HG02642 (cell line): ENCODE results near the gene RBM7.

Experiments used
- ATAC-seq: cut with Tn5 transposase; IDR thresholded peaks from one replicate; pipeline ENCODE4 v1.9.1; 2021; ENCODE audit warnings: mild to moderate bottlenecking; ENCODE audit not compliant: unreplicated experiment, poor library complexity

Gene RBM7, protein sequence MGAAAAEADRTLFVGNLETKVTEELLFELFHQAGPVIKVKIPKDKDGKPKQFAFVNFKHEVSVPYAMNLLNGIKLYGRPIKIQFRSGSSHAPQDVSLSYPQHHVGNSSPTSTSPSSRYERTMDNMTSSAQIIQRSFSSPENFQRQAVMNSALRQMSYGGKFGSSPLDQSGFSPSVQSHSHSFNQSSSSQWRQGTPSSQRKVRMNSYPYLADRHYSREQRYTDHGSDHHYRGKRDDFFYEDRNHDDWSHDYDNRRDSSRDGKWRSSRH

DNA sequence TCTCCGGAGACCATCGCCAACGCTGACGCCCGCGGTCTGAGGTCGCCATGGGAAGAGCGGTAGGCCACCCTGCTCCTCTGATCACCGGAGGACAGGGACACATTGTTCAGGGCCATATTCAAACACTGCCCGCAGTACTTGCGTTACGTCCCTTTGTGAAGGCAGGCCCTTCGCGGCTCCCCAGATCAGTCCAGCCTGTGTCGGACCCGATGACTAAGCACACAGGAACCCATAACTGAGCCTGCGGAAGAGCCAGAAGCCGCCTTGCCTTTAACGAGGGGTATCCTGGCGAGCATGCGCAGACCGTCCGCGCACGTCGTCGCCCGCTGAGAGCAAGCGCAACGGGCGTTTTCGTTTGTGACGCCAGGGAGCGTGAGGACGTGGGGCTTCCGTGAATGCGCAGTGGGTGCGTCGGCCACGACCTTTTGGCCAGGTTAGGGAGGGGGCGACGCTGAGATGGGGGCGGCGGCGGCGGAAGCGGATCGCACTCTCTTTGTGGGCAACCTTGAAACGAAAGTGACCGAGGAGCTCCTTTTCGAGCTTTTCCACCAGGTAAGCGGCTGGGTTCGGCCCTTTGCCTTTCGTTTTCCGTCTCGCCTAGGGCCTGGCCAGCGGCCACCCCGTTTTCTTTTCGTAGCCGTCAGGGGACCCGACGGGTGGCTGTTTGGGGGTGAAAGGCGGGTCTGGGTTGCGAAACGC is at the start of gene RBM7, which contains the start of gene C11orf71:
Gene RBM7 (plus strand): TSS at position 451 of the 699 bp plus-strand sequence. CDS start 6 bp downstream, at position 457.
Gene C11orf71 (minus strand): TSS at position 296 of the 699 bp plus-strand sequence. CDS start 180 bp downstream, at position 116.
- peak; percentile 97 for ATAC-seq

DNA sequence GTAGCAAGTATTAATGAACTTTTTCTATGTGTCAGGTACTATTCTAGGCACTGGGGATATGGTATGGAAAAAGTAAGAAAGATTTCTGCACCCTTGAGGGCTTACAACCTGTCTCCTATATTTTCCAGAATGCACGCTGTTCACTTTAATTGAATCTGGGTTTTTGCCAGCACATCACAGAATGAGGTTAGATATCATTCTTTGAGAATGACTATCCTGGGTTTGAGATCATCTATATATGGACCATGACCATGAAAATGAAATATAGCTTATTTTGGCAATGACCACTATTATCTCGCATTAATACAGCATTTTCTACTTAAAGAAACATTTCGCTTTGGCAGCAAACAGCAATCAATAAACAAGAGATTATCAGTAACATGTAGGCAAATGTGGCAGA is 47.0 kb upstream of the RBM7 start:
- no peak for ATAC-seq

DNA sequence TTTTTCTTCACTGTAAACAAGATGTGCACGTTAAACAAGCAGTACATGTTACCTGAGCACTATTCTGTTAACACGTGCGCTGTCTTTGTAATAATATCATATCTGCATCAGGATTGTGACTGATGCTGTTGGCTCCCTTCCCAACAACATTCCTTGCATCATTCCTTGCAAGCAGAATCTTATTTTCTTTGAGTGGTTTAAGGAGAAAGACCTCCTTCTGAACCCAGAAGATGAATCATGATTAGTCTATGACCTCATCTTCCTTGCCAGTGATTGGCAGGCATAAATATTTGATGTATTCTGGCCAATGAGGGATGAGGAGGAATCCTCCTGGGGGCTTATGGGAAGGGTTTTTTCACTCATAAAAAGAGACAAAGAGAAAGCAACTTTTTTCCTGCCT is 46.4 kb upstream of the RBM7 start:
- ATAC-seq: no peak

DNA sequence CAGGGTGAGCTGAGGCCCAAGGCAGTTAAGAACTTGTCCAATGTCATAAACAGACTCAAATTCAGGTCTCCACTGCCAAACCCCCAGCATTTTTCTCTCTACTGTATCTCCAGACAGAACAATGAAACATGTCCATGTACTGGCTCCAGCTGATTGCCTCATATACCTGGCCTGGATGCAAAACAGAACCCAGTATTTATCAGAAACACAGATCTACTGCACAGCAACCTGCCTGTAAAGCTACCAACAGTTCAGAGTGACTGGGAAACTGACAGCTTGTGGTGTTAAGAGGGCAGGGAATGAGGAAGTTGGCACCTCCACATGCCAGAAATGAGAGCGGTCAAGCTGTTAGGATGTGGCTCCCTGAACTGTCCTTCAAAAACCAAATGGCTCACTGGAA is 41.8 kb upstream of the RBM7 start:
- no peak for ATAC-seq

DNA sequence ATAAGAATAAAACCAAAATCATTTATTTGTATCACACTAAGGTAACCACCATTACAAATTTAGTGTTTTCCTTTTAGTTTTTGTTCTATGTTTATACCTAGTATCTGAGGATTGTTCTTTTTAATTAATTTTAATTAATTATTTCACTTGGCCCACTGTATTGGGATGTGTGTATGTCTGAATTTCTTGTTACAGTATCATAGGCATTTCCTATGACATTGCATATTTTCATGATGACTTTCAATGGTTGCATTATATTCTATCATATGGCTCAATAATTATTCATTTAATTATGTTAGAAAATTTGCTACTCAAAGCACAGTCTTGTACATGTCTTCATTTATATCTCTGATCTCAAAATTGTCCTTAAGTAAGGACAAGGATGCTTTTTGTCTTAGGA is 41.1 kb upstream of the RBM7 start:
- no peak for ATAC-seq

DNA sequence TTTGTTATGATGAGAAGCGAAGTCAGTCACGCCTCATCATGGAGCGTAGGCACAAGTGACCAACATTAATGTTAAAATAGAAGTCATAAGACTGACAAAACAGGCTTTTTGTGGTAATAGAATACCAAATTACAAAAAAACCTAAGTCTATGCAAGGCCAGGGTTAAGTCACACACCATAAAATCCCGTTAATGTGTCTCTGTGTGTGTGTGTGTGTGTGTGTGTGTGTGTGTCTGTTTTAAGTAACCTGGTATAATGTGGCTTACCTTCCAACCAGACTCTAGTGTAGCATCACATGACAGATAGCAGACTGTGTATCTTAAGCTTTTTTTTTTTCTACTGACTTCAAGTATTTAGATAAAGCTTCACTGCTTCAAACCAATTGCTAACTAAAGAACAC is 38.1 kb upstream of the RBM7 start:
- ATAC-seq: no peak

DNA sequence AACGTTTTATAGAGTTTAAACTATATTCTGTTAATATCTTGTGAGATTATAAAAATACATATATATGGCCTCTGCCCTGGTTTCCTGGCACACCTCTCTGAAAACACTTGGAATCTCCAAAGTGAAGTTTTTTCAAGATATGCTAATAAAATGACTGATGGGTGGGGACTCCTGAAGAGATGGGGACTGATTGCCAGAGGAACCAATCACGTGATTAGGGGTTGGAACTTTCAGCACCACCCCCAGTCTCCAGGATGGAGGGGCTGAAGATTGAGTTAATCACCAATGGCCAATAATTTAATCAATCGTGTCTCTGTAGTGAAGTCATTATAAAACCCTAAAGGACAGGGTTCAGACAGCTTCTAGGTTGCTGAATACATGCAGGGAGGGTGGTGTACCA is 37.5 kb upstream of the RBM7 start:
- no peak for ATAC-seq

DNA sequence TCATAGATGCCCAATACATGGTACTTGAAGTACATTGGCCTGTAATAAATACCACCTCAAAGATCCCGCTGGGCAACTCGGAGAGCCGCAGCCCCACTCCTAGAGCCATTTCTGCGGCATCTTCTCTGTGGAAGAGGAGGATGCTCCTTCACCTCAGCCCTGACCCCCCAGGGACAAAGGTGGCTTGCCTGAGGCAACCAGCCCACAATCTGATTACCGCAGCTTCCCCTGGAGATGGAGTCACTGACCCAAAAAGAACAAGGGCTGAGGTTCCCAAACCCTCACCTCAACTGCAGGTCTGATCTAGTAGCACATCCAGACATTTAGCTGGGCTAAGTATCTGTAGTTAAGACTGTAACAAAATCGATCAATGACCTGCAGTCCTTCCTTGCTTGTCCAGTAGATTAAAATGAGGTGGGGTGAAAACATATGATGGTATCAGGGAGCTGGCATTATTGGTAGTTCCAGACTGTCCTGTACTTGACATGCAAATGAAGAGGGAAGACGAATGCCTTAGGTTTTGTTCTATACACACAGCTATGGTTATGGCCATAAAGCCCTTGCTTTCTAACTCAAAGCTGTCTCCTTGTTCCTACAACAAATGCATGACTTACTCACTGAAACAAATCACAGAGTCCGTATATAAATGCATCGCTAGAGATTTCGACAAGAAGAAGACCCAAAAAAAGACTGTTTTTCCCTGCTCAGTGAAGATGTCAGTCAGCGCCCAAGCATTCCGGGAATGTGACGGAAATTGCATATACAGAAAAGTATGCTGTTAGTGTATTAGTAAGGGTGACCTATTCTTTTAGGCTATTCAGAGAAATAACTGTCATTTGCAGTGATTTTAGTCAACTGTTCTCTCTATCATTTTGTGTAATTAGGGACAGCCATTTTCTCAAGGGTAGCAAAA is 33.9 kb upstream of the RBM7 start:
- no peak for ATAC-seq

DNA sequence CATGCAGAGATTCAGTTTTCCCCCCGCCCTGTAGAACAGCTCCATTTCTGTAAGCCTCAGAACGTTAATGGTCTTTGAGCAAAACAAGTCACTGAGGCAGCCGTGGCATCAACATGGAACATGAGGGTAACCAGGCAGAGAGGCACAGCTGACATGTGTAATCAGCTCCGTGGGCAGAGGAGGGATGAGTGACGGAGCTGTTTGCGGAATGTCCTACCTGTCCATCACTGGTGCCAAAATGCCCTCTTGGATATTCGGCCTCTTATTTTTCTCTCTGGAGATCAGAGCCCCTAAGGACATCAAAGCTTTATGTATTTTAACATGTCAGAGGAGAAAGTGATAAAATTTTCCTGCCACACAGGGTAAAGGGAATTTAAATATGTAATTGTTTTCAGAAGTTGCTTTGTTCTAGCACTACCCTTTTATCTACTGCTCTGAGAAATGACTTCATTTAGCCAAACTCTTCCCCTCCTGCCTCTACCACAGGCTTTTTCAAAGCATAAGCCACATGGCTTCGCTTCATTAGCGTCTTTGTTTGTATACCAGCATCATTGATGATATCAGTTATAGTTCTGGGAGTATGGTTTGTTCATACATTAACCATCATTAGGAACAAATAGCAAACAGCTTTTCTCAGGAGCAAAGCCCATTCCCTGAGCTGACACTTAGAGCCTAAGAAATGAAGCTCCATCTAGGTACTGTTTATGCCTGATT is 33.1 kb upstream of the RBM7 start:
- no peak for ATAC-seq

DNA sequence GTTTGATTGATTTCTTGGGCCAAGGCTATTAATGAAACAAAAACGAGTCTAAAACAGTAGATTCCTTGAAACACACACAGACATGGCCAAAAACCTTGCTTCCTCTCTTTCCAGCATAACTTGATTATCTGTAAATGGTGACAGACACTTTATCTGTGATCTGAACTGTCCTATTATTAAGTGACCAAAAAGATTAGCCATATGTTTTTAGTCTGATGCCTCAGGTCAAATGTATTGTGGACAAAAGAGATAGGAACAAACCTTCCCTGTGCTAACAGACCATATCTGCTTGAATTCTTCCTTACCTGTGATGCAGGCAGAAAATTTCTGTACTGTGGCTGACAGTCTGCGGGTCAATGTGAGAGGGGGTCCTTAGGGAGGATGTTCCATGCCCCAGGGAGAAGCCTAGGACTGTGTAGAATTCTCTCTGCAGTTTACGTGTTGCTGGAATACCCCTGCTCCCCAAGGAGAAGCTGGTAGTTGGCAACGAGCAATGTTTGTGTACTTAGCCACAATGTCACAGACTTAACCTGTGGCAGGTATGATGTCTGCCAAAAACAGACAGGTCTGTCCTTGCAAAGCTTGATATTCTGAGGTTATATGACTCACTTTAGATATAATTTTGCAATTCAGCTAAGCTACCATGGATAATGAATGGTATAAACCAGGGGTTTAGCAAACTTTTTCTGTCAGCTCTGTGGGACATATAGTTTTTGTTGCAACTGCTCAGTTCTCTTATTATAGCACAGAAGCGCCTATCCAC is 31.4 kb upstream of the RBM7 start:
- ATAC-seq: no peak

DNA sequence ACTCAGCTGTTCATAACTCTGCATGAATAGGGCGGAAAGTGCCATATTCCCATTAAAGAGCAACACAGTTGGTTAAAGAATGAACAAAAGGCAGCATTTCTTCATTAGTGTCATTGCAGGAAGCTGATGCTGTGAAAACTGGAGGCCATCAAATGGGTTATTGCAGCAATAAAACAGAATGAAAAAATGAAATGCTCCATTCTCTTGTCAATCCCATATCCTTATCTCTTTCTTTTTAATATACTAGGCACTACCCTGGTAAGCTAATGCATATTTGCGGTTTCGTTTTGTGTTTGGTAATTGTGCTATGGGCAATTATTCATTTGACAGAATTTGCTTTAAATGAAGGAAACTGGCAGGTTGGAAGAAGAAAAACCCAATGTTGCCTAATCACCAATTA is 25.4 kb upstream of the RBM7 start:
- ATAC-seq: no peak

DNA sequence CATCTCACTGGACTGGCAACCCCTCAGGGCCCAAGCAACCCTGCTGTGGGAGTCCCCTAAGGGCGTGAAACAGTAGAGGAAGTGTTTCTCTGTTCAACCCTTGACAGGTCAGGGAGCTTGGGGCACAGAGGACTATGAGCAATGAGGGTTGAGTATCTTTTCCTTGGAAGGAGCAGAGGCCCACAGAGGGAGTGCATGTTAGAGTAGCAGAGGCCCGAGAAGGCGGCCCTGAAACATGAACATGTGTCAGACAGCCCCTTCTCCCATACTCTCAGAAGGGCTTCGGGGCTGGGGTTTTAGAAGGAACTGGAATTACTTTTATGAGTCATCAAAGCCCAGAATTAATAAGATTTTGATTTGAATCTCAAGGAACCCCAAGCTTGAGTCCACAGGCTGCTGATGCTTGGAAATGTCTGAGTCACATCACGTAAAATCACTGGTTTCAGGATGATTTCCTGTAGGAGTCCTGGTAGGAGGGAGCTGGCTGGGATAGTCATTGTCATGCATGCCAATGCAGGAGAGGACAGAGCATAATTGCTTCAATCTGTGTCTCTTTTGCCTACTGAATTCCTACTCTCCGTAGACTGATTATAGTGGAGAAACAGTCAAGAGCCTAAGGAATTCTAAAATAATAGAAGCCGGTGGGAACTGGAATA is 22.7 kb upstream of the RBM7 start:
- no peak for ATAC-seq

DNA sequence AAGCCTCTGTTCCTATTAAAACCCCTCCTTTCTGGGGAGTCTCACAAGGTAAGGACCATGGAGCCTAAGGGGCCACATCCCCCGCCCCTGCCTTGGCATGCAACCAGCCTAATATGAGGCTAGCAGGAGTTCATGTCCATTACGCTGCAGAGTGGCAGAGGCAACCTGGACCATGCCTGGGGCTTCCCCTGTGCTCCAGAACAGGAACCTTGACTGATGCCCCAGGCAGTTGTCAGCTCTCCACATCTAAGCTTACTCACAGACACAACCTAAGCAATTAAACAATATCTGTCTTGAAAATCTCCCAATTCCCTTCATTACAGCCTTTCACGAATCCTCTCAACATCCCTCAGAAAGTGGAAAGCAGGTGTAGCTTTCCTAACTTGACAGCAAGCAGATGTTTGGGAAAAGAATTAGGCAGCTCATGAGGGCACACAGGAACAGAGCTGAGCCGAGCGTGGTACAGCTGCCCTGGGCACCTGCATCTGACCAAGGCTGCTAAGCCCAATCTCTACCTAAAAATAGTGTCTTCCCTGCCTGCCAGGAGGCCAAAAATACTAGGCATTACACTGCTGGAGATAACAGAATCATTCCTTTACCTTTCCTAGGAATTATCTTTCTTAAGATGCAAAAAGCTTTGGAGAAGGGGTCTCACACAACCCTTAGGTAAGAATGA is 20.9 kb upstream of the RBM7 start:
- no peak for ATAC-seq

DNA sequence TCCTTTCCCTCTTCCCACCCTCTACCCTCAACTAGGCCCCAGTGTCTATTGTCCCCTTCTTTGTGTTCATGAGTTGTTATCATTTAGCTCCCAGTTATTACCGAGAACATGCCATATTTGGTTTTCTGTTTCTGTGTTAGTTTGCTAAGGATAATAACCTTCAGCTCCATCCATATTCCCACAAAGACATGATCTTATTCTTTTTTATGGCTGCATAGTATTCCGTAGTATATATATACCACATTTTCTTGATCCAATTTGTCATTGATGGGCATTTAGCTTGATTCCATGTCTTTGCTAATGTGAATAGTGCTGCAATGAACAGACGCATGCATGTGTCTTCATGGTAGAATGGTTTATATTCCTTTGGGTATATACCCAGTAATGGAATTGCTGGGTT is 18.0 kb upstream of the RBM7 start:
- ATAC-seq: no peak

DNA sequence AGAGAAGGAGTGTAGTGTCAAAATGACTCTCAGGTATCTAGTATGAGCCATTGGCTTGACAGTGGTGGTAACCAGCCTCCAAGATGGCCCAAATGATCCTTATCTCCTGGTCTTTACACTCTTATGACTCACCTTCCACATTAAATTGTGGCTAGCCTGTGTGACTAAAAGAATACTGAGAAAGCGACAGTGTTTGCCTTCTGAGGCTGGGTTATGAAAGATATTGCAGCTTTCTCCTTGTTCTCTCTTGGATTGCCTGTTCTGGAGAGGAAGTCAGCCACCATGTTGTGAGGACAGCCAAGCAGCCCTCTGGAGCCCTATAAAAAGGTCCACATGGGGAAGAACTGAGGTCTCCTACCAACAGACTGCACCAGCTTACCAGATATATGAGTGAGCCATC is 16.0 kb upstream of the RBM7 start:
- no peak for ATAC-seq

DNA sequence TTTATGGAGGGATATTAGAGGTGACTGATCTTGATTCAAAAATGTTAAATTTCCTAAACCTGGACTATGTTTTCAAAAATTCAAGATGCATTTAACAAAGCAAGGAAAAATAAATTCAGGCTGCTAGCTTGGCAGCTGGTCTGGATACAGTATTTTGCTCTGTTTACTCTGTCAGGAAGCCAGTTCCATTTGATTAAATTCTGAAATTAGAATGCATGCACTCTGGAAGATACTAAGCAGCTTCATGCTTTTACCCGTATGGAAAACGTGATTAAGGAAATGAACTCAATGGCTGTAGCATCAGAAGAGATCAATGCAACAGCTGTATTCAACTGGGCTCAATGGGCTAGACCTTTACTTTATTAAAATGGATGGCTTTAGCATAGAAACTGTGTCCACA is 14.3 kb upstream of the RBM7 start:
- no peak for ATAC-seq

DNA sequence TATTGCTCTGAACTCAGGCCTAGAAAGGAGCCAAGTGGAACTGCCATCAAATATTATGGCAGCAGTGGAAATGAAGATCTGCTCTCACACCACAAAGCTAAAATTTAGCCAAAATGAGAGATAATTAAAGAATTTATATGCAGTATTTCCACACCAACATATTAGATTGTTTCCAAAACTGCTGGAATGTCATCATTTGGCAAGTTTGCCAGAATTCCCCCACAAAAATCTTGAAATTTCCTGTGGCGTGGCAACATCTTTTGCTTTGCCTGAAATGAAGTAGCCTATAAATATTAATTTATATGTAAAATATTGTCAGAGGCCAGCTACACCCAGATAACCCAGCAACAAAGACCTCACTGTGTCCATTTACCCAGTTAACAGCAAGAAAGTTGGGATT is 13.9 kb upstream of the RBM7 start:
- ATAC-seq: no peak
